Progenitor cell of endocrine pancreas (in vitro differentiated cells): ENCODE results near the gene LY6G6C. TPM values are rescaled to one million over a fixed set of nuclear protein-coding genes. Genes with fewer than 3 reads are reported as not detected.
A peak's percentile ranks its signal among the peaks of the same experiment; 100 is the strongest.

Experiments used
- DNase-seq: peaks from one replicate; pipeline ENCODE4 v3.0.0; 2021; ENCODE audit warnings: low spot score; ENCODE audit not compliant: unreplicated experiment
- H3K27ac Mint-ChIP-seq: 2 replicates; pipeline ENCODE4 v1.8.0; 2021; ENCODE audit warnings: mild to moderate bottlenecking, moderate library complexity, mixed read lengths
- H3K27me3 Mint-ChIP-seq: 2 replicates; pipeline ENCODE4 v1.8.0; 2021; ENCODE audit warnings: mixed read lengths
- H3K36me3 Mint-ChIP-seq: 2 replicates; pipeline ENCODE4 v1.8.0; 2022; ENCODE audit warnings: mixed read lengths; ENCODE audit not compliant: insufficient read depth
- H3K4me1 Mint-ChIP-seq: 2 replicates; pipeline ENCODE4 v1.8.0; 2021; ENCODE audit warnings: low read depth, mixed read lengths
- H3K4me3 Mint-ChIP-seq: 2 replicates; pipeline ENCODE4 v1.8.0; 2021; ENCODE audit warnings: low read depth, mild to moderate bottlenecking, moderate library complexity, mixed read lengths
- H3K9me3 Mint-ChIP-seq: 2 replicates; pipeline ENCODE4 v1.8.0; 2021; ENCODE audit warnings: low read depth, mixed read lengths
- CTCF ChIP-seq: fragments of 200-600 bp; sonication (generic); IDR thresholded peaks from one replicate; pipeline ENCODE4 v1.5.0; 2021; ENCODE audit warnings: antibody characterized with exemption, mild to moderate bottlenecking; ENCODE audit not compliant: unreplicated experiment
- total RNA-seq: library from RNA; stranded (reverse); gene quantifications from 2 replicates; pipeline ENCODE4 v1.2.1, GENCODE V29; 2021

Gene LY6G6C
- total RNA-seq, 1 donor from 2014 or later, result 0.60 TPM

GRCh38 chr6:31765910-31766794, 44.6 kb upstream of the LY6G6C start:
- no peak for DNase-seq
- peaks cover 2% of the 10 kb centered on the region for H3K36me3 Mint-ChIP-seq
- H3K27me3 Mint-ChIP-seq, result no peaks in the 10 kb centered on the region
- TF ChIP-seq CTCF, result no peak
- peak overlapping the region; percentile 34 for H3K4me3 Mint-ChIP-seq
- H3K27ac Mint-ChIP-seq, result no peak overlapping the region
- no peaks in the 10 kb centered on the region for H3K9me3 Mint-ChIP-seq
- H3K4me1 Mint-ChIP-seq, result no peaks in the 10 kb centered on the region

GRCh38 chr6:31765559-31765909, 44.0 kb upstream of the LY6G6C start:
- TF ChIP-seq CTCF, result no peak
- H3K27me3 Mint-ChIP-seq, result no peaks in the 10 kb centered on the region
- no peaks in the 10 kb centered on the region for H3K9me3 Mint-ChIP-seq
- no peak overlapping the region for H3K27ac Mint-ChIP-seq
- H3K36me3 Mint-ChIP-seq, result peaks cover 2% of the 10 kb centered on the region
- no peaks in the 10 kb centered on the region for H3K4me1 Mint-ChIP-seq
- no peak overlapping the region for H3K4me3 Mint-ChIP-seq
- DNase-seq, result no peak

- Mint-ChIP-seq H3K4me1 (no peaks in the 10 kb centered on the region), H3K9me3 (no peaks in the 10 kb centered on the region), H3K27me3 (no peaks in the 10 kb centered on the region), H3K36me3 (peaks cover 2% of the 10 kb centered on the region), H3K4me3 (no peak overlapping the region), H3K27ac (no peak overlapping the region)
- no peak for TF ChIP-seq CTCF
- DNase-seq, result no peak
Measured at GRCh38 chr6:31764198-31764597, 42.7 kb upstream of the LY6G6C start.

- Mint-ChIP-seq H3K9me3 (no peaks in the 10 kb centered on the region), H3K27me3 (no peaks in the 10 kb centered on the region), H3K4me1 (no peaks in the 10 kb centered on the region), H3K36me3 (peaks cover 5% of the 10 kb centered on the region), H3K27ac (no peak overlapping the region), H3K4me3 (no peak overlapping the region)
- DNase-seq, result no peak
- no peak for TF ChIP-seq CTCF
Measured at GRCh38 chr6:31763619-31763940, 42.0 kb upstream of the LY6G6C start.

GRCh38 chr6:31762878-31763618, 41.5 kb upstream of the LY6G6C start:
- H3K4me1 Mint-ChIP-seq, result no peaks in the 10 kb centered on the region
- H3K27ac Mint-ChIP-seq, result no peak overlapping the region
- no peak overlapping the region for H3K4me3 Mint-ChIP-seq
- H3K36me3 Mint-ChIP-seq, result peaks cover 5% of the 10 kb centered on the region
- H3K9me3 Mint-ChIP-seq, result no peaks in the 10 kb centered on the region
- TF ChIP-seq CTCF, result no peak
- no peaks in the 10 kb centered on the region for H3K27me3 Mint-ChIP-seq
- no peak for DNase-seq
